GM21360 (cell line): Measurements from ENCODE around the gene ANKS1A.
A peak's percentile ranks its signal among the peaks of the same experiment; 100 is the strongest.
"Not testable (repeated sequence)": the region's sequence is repeated elsewhere in the genome, so short reads cannot be mapped to it uniquely, and the experiment has no call there.

Source experiments
- ATAC-seq: cut with Tn5 transposase; IDR thresholded peaks from one replicate; pipeline ENCODE4 v1.9.1; 2021; ENCODE audit warnings: mild to moderate bottlenecking, moderate library complexity; ENCODE audit not compliant: unreplicated experiment

The ANKS1A gene

GRCh38 chr6:34884996-34885395 is 4.1 kb upstream of the ANKS1A start:
- no peak for ATAC-seq

GRCh38 chr6:34885837-34886236 is 3.2 kb upstream of the ANKS1A start:
- not testable (repeated sequence) for ATAC-seq

- ATAC-seq: peak; percentile 66
Measured at GRCh38 chr6:34887753-34888513, 1.1 kb upstream of the ANKS1A start, which contains the start of gene TAF11. TSS of gene TAF11 (minus strand) at chr6:34888042. CDS start at chr6:34887957, 85 bp downstream.

- no peak for ATAC-seq
Measured at GRCh38 chr6:34888514-34888856, 570 bp upstream of the ANKS1A start.

- ATAC-seq: no peak
Measured at GRCh38 chr6:34890533-34890925, 1.5 kb downstream of the ANKS1A start.

- ATAC-seq: no peak
Measured at GRCh38 chr6:34891296-34891695, 2.2 kb downstream of the ANKS1A start.

- no peak for ATAC-seq
Measured at GRCh38 chr6:34894693-34895092, 5.6 kb downstream of the ANKS1A start.

GRCh38 chr6:34897130-34897529 is 8.1 kb downstream of the ANKS1A start:
- no peak for ATAC-seq

GRCh38 chr6:34897716-34898115 is 8.7 kb downstream of the ANKS1A start:
- no peak for ATAC-seq

GRCh38 chr6:34899748-34900147 is 10.7 kb downstream of the ANKS1A start:
- ATAC-seq: not testable (repeated sequence)

- ATAC-seq: no peak
Measured at GRCh38 chr6:34900321-34901031, 11.4 kb downstream of the ANKS1A start.

- ATAC-seq: no peak
Measured at GRCh38 chr6:34901930-34902329, 12.9 kb downstream of the ANKS1A start.

- no peak for ATAC-seq
Measured at GRCh38 chr6:34904990-34905613, 16.0 kb downstream of the ANKS1A start.

GRCh38 chr6:34906826-34907225 is 17.8 kb downstream of the ANKS1A start:
- no peak for ATAC-seq

- ATAC-seq: no peak
Measured at GRCh38 chr6:34908194-34908593, 19.1 kb downstream of the ANKS1A start.

- ATAC-seq: no peak
Measured at GRCh38 chr6:34909320-34909883, 20.3 kb downstream of the ANKS1A start.

GRCh38 chr6:34911822-34912221 is 22.8 kb downstream of the ANKS1A start:
- no peak for ATAC-seq

GRCh38 chr6:34912715-34913464 is 23.8 kb downstream of the ANKS1A start:
- no peak for ATAC-seq

GRCh38 chr6:34914358-34914757 is 25.3 kb downstream of the ANKS1A start:
- no peak for ATAC-seq

- no peak for ATAC-seq
Measured at GRCh38 chr6:34916348-34916967, 27.4 kb downstream of the ANKS1A start.
